Left lung (tissue), 10 donors: ENCODE measurements around the gene NOC3L. TPM values are rescaled to one million over a fixed set of nuclear protein-coding genes. Genes with fewer than 3 reads are reported as not detected.

Experiments
- ATAC-seq: fragments of 200-7000 bp; cut with Tn5 transposase; one replicate; pipeline ENCODE4 v1.9.1; 2020; ENCODE audit warnings: moderate library complexity
- DNase-seq, 4 donors: peaks; one replicate each; pipeline ENCODE4 v3.0.0-alpha.2; 2013 to 2020
- H3K27ac ChIP-seq, 2 donors: fragments of 200-600 bp; sonication (generic) in 1 of 2; one replicate each; pipeline versions ENCODE4 v1.5.0 to v1.8.0; 2020 to 2021
- H3K27me3 ChIP-seq, 2 donors: fragments of 200-600 bp; sonication (generic) in 1 of 2; one replicate each; pipeline versions ENCODE4 v1.5.0 to v1.8.0; 2020 to 2021
- H3K36me3 ChIP-seq, 2 donors: fragments of 200-600 bp; sonication (generic) in 1 of 2; one replicate each; pipeline versions ENCODE4 v1.5.0 to v1.8.0; 2020 to 2021
- H3K4me1 ChIP-seq, 2 donors: fragments of 200-600 bp; one replicate each; pipeline ENCODE4 v1.8.0; 2021
- H3K4me3 ChIP-seq, 2 donors: fragments of 200-600 bp; sonication (generic) in 1 of 2; one replicate each; pipeline versions ENCODE4 v1.5.0 to v1.8.0; 2020 to 2021; ENCODE audit warnings: mild to moderate bottlenecking in 1 of 2
- H3K9me3 ChIP-seq, 2 donors: fragments of 200-600 bp; sonication (generic) in 1 of 2; one replicate each; pipeline versions ENCODE4 v1.5.0 to v1.8.0; 2020 to 2021
- intact Hi-C, 2 donors: fragments of 100-400 bp; cut with DNase I; formaldehyde crosslinking; loops; one replicate each; pipeline versions ENCODE4 v1.11.2 to v1.14.2; 2022
- polyA plus RNA-seq, 6 donors: library from polyadenylated mRNA; unstranded; fragments of 120-200 nt; gene quantifications; one replicate each; pipeline ENCODE4 v1.2.1, GENCODE V29; 2013; ENCODE audit not compliant: insufficient read length in 6 of 6
- total RNA-seq, 2 donors: library from RNA; stranded (reverse); fragmentation: NEBNext Ultra II Directional; extraction: Animal tissue kit (Norgen Biotek cat#: 25700); gene quantifications; one replicate each; pipeline ENCODE4 v1.2.1, GENCODE V29; 2021
- TF ChIP-seq, protein P1 (sequence below), 2 donors: fragments of 200-600 bp; sonication (generic) in 1 of 2; IDR thresholded peaks; one replicate each; pipeline versions ENCODE4 v1.5.0 to v1.8.0; 2021; ENCODE audit warnings: antibody characterized with exemption in 2 of 2
- donor health status: DM: no; HTN: yes; CAD: no.
- donor health status: DM: no; HTN: no; CAD: no.

The NOC3L gene
- total and polyA plus RNA-seq, 8 donors: 13.7 to 30.5 (median 27.1) TPM

GRCh38 chr10:94376865-94377264, 14.1 kb upstream of the NOC3L start:
- Histone ChIP-seq H3K4me1 (no peaks in the 10 kb centered on the region), H3K36me3 (no peaks in the 10 kb centered on the region), H3K27me3 (peaks cover 0 to 36% of the 10 kb centered on the region in 2 donors), H3K4me3 (no peak overlapping the region), H3K27ac (no peak overlapping the region), H3K9me3 (no peaks in the 10 kb centered on the region)
- TF ChIP-seq, protein P1, sequence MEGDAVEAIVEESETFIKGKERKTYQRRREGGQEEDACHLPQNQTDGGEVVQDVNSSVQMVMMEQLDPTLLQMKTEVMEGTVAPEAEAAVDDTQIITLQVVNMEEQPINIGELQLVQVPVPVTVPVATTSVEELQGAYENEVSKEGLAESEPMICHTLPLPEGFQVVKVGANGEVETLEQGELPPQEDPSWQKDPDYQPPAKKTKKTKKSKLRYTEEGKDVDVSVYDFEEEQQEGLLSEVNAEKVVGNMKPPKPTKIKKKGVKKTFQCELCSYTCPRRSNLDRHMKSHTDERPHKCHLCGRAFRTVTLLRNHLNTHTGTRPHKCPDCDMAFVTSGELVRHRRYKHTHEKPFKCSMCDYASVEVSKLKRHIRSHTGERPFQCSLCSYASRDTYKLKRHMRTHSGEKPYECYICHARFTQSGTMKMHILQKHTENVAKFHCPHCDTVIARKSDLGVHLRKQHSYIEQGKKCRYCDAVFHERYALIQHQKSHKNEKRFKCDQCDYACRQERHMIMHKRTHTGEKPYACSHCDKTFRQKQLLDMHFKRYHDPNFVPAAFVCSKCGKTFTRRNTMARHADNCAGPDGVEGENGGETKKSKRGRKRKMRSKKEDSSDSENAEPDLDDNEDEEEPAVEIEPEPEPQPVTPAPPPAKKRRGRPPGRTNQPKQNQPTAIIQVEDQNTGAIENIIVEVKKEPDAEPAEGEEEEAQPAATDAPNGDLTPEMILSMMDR (IDR thresholded peaks at IDR 0.05): no peak
- intact Hi-C loops: no loop called here
- DNase-seq (no peak), ATAC-seq (no peak)

GRCh38 chr10:94375374-94375773, 12.6 kb upstream of the NOC3L start:
- intact Hi-C loops: no loop called here
- no peaks in the 10 kb centered on the region for H3K4me1 ChIP-seq
- H3K27ac ChIP-seq: no peak overlapping the region
- H3K4me3 ChIP-seq: no peak overlapping the region
- DNase-seq: no peak
- no peaks in the 10 kb centered on the region for H3K9me3 ChIP-seq
- TF ChIP-seq, protein P1 (IDR thresholded peaks at IDR 0.05): no peak
- peaks cover 0 to 36% of the 10 kb centered on the region in 2 donors for H3K27me3 ChIP-seq
- H3K36me3 ChIP-seq: no peaks in the 10 kb centered on the region
- ATAC-seq: no peak

GRCh38 chr10:94370501-94370900, 7.8 kb upstream of the NOC3L start:
- TF ChIP-seq, protein P1 (IDR thresholded peaks at IDR 0.05): no peak
- Histone ChIP-seq H3K27me3 (peaks cover 0 to 15% of the 10 kb centered on the region in 2 donors), H3K4me1 (no peaks in the 10 kb centered on the region), H3K4me3 (no peak overlapping the region), H3K9me3 (no peaks in the 10 kb centered on the region), H3K27ac (no peak overlapping the region), H3K36me3 (no peaks in the 10 kb centered on the region)
- ATAC-seq (no peak), DNase-seq (no peak)
- intact Hi-C loops: no loop called here

- H3K36me3 ChIP-seq: no peaks in the 10 kb centered on the region
- TF ChIP-seq, protein P1 (IDR thresholded peaks at IDR 0.05): no peak
- ATAC-seq (no peak), DNase-seq (no peak)
- peaks cover 0 to 6% of the 10 kb centered on the region in 2 donors for H3K27me3 ChIP-seq
- intact Hi-C loops: no loop called here
- H3K9me3 ChIP-seq: no peaks in the 10 kb centered on the region
- no peak overlapping the region for H3K27ac ChIP-seq
- peaks cover 11 to 12% of the 10 kb centered on the region in 2 donors for H3K4me1 ChIP-seq
- H3K4me3 ChIP-seq: no peak overlapping the region
Measured at GRCh38 chr10:94366382-94366781, 3.6 kb upstream of the NOC3L start.

DNA sequence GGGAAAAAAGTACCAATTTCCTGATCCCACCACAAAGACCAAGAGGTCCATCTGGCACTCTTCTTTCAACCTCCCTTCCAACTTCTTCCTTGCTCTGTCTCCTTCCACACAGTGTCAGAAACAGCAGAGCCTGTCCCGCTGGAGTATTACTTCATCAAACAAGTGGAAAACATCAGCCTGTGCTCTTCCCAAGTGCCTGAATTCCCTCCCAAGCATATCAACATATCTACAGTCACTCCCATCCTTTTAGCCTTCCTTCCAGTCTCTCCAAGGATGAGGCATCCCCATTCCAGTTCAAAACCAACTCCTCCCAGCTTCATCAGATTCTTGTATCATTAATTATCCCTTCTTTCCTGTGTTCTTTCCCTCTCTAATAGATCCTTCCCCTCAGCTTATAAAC, 1.7 kb upstream of the NOC3L start:
- Histone ChIP-seq H3K9me3 (no peaks in the 10 kb centered on the region), H3K27me3 (peaks cover 0 to 6% of the 10 kb centered on the region in 2 donors), H3K4me3 (no peak overlapping the region), H3K27ac (no peak overlapping the region), H3K36me3 (no peaks in the 10 kb centered on the region), H3K4me1 (peaks cover 16 to 20% of the 10 kb centered on the region in 2 donors)
- DNase-seq (no peak), ATAC-seq (no peak)
- TF ChIP-seq, protein P1 (IDR thresholded peaks at IDR 0.05): no peak
- intact Hi-C loops: no loop called here
